Measurements from ENCODE around the gene MIS18A.

- TF ChIP-seq CTCF (IDR thresholded peaks at IDR 0.05), result no peak
- TF ChIP-seq POLR2A (IDR thresholded peaks at IDR 0.05), result no peak
Observed at GRCh38 chr21:32245971-32246370, 32.9 kb downstream of the MIS18A start.
